ENCODE data around the gene ZDHHC17.
"Not testable (repeated sequence)": the region's sequence is repeated elsewhere in the genome, so short reads cannot be mapped to it uniquely, and the experiment has no call there.

The ZDHHC17 gene

GRCh38 chr12:76763746-76764675 lies at the start of gene ZDHHC17:
ZDHHC17 (plus strand) TSS chr12:76764115; CDS start chr12:76764237, 122 bp downstream.
- DNase-seq, result peak; percentile 90

DNA sequence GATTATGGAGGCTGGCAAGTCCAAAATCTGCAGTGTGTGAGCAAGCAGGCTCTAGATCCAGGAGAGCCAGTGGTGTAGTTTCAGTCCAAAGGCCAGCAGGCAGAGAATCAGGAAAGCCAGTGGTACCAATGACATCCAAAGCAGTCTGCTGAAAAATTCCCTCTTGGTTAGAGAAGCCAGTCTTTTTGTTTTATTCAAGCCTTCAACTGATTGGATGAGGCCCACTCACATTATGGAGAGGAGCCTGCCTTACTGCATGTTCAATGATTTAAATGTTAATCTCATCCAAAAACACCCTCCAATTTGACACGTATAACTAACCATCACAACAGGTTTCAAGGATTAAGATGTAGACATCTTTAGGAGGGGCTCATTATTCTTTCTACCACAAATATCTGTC lies 49.5 kb upstream of the ZDHHC17 start:
- no peak for DNase-seq

GRCh38 chr12:76714861-76715260 lies 49.1 kb upstream of the ZDHHC17 start:
- no peak for DNase-seq

DNA sequence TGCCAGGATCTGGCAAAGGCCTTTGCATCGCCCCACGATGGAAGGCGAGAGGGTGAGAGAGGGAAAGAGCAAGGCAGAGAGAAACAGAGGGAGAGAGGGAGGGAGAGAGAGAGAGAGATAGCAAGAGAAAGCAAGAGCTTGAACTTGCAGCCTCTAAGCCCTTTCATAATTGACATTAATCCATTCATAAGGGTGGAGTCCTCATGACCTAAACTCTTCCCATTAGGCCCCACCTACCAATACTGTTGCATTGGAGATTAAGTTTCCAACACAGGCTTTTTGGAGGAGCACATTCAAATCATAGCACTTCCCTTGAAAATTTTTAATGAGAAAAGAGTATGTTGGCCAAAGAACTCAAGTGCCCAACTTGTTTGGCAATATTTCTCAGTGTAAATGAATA lies 48.6 kb upstream of the ZDHHC17 start:
- DNase-seq, result no peak

GRCh38 chr12:76717314-76717713 lies 46.6 kb upstream of the ZDHHC17 start:
- DNase-seq, result no peak

DNA sequence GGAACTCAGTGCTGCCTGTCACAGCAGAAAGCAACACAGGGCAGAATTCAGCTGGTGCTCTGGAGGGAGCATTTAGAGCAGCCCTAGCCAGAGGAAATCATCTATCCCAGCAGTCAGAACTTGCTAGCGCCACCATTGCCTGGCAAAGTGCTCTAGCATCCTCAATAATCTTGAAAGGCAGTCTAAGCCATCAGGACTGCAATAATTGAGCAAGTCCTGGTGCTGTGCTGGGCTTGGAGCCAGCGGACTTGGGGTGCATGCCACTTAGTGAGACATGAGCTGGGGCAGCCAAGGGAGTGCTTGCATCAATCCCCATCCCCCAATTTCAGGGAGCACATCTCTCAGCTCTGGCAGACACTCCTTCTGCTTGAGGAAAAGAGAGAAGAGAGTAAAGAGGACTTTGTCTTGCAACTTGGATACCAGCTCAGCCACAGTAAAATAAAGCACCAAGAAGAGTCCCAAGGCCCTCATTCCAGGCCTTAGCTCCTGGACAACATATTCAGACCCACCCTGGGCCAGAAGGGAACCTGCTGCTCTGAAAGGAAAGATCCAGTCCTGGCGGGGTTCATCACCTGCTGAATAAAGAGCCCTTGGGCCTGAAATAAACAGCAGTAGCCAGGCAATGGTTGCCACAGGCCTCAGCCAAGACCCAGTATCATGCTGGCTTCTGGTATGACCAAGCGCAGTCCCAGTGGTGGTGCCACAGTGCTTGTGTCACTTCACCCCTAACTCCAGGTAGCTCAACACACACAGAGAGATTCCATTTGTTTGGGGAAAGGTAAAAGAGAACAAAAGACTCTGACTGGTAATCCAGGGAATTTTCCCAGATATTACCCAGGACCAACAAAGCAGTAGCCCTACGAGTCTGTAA lies 44.5 kb upstream of the ZDHHC17 start:
- no peak for DNase-seq

DNA sequence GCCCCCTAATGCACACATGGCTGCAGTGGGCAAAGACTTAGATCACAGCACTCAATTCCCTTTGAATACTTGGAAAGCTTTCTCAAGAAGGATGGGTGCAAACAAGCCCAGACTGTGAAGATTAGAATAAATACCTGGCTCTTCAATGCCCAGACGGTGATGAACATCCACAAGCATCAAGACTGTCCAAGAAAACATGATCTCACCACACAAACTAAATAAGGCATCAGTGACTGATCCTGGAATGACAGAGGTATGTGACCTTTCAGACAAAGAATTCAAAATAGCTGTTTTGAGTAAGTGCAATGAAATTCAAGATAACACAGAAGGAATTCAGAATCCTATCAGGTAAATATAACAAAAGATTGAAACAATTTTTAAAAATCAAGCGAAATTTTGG lies 43.8 kb upstream of the ZDHHC17 start:
- DNase-seq, result no peak

- DNase-seq, result no peak
Measured at GRCh38 chr12:76726626-76727025, 37.3 kb upstream of the ZDHHC17 start.

DNA sequence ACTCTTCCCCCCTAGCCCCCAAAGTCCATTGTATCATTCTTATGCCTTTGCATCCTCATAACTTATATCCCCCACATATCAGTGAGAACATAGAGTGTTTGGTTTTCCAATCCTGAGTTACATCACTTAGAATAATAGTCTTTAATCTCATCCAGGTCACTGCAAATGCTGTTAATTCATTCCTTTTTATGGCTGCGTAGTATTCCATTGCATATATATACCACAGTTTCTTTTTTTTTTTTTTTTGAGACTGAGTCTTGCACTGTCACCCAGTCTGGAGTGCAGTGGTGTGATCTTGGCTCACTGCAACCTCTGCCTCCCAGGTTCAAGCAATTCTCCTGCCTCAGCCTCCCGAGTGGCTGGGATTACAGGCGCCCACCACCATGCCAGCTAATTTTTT lies 31.7 kb upstream of the ZDHHC17 start:
- DNase-seq, result not testable (repeated sequence)

- DNase-seq, result not testable (repeated sequence)
Measured at GRCh38 chr12:76737689-76738088, 26.2 kb upstream of the ZDHHC17 start.

GRCh38 chr12:76738824-76739579 lies 24.9 kb upstream of the ZDHHC17 start:
- no peak for DNase-seq

- DNase-seq, result no peak
Measured at GRCh38 chr12:76739896-76740295, 24.0 kb upstream of the ZDHHC17 start.

GRCh38 chr12:76740501-76740900 lies 23.4 kb upstream of the ZDHHC17 start:
- no peak for DNase-seq

- DNase-seq, result no peak
Measured at GRCh38 chr12:76745343-76745742, 18.6 kb upstream of the ZDHHC17 start.

DNA sequence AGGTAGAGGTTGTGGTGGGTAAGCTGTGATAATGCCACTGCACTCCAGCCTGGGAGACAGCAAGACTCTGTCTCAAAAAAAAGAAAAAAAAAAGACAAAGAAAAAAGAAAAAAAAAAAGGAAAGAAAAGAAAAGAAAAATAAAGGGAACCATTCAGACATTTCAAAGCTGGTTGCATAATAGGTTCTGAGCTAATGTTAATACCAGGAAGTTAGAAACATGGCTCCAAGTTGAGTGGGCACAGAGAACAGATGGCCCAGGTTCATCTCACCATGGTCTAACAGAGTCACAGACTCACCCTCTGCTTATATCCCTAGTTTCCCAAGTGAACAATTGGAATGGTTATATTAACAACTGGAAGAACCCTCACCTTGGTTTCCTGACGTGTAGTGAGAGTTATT lies 17.4 kb upstream of the ZDHHC17 start:
- no peak for DNase-seq

GRCh38 chr12:76747245-76747644 lies 16.7 kb upstream of the ZDHHC17 start:
- no peak for DNase-seq

DNA sequence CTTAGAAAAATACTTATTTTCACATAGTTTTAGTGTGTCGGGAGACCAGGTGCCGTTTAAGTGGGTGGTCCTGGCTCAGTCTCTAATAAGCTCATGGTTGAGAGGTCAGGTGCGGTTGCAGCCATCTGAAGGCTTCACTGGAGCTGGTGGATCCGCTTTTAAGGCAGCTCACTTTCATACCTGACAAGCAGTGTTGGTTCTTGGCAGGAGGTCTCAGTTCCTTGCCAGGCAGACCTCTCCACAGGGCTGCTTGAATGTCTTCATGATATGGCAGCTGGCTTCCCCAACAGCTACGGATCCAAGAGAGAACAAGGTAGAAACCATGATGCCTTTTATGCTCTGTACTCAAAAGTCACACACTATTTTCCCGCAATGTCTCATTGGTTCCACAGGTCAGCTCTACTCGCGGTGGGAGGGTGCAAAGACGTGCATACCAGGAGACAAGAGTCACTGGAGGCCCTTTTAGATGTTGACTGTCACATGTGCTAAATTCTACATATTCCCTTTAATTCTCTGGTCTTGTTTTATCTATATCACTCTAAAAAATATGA lies 8.0 kb upstream of the ZDHHC17 start:
- no peak for DNase-seq

- DNase-seq, result no peak
Measured at GRCh38 chr12:76757694-76758093, 6.2 kb upstream of the ZDHHC17 start.

DNA sequence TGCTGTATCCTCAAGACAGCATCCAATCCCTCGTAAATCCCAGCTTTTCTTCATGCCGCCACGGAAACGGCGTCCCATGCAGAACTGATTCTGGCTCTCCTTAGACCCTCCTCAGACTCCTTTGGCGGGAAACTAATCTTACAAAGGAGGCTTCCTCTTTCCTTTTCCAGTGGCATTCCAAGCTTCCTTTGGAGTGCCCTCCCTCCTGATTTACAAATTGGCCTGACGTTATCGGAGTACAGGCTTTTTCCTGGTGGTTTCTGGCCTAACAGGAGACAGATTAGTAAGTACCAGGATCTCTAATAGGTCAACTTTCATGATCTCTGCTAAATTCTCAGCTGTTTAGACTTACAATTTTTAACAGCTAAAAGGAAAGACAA lies 1.3 kb upstream of the ZDHHC17 start:
- DNase-seq, result no peak

- DNase-seq, result no peak
Measured at GRCh38 chr12:76764856-76765255, 941 bp downstream of the ZDHHC17 start.

GRCh38 chr12:76765598-76765997 lies 1.7 kb downstream of the ZDHHC17 start:
- no peak for DNase-seq

DNA sequence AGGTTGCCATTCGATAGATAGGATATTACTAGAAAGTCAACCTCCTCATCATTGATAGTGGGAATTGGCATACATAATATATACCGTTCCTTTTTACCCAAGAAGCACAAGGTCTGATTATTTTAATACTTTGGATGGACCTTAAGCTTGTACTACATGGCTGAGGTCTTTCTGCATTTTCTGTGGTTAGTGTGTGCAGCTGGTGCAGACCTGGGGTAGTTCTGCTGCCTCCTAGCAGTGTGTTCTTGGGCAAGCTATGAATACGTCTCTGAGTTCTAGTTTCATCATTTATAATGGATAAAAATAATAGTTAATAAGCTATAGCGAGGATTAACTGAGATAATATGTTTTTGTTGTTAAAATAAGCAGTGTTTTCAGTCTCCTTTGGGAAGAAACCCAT lies 2.2 kb downstream of the ZDHHC17 start:
- no peak for DNase-seq

GRCh38 chr12:76768576-76768975 lies 4.7 kb downstream of the ZDHHC17 start:
- no peak for DNase-seq
